ENCODE results near the gene TMPRSS11E.

- TF ChIP-seq ARNT (IDR thresholded peaks at IDR 0.05) (no peak), CTBP1 (IDR thresholded peaks at IDR 0.05; ENCODE audit: borderline replicate concordance) (no peak), FOXA1 (IDR thresholded peaks at IDR 0.05) (no peak), NFRKB (IDR thresholded peaks at IDR 0.05) (no peak), FOXK2 (IDR thresholded peaks at IDR 0.05) (no peak), LEF1 (IDR thresholded peaks at IDR 0.05; ENCODE audit: borderline replicate concordance) (no peak), HDGF (IDR thresholded peaks at IDR 0.05; ENCODE audit: borderline replicate concordance) (no peak), ELF4 (IDR thresholded peaks at IDR 0.05) (no peak), L3MBTL2 (conservative IDR thresholded peaks at IDR 0.05) (no peak), ZNF384 (IDR thresholded peaks at IDR 0.05) (no peak), SP1 (IDR thresholded peaks at IDR 0.05) (no peak), FOXM1 (IDR thresholded peaks at IDR 0.05; ENCODE audit: borderline replicate concordance) (no peak)
Measured at GRCh38 chr4:68490826-68491457, 43.7 kb downstream of the TMPRSS11E start.
